NOMO-1 treated with dmso at 0.1 percent for 144 hours (cell line): ENCODE data around the gene CDC37.
"Not testable (repeated sequence)": the region's sequence is repeated elsewhere in the genome, so short reads cannot be mapped to it uniquely, and the experiment has no call there.

Experiments
- DNase-seq: peaks from one replicate; lab custom pipeline; 2025; ENCODE audit not compliant: unreplicated experiment; lab: John Stamatoyannopoulos, UW

CDC37 gene

GRCh38 chr19:10420444-10421239 lies 17.3 kb upstream of the CDC37 start, which contains the start of gene PDE4A:
Gene PDE4A (plus strand): TSS chr19:10420538. CDS start chr19:10420765, 227 bp downstream.
- no peak for DNase-seq

GRCh38 chr19:10419646-10420443 lies 16.5 kb upstream of the CDC37 start:
- no peak for DNase-seq

GRCh38 chr19:10419200-10419645 lies 15.9 kb upstream of the CDC37 start:
- no peak for DNase-seq

DNA sequence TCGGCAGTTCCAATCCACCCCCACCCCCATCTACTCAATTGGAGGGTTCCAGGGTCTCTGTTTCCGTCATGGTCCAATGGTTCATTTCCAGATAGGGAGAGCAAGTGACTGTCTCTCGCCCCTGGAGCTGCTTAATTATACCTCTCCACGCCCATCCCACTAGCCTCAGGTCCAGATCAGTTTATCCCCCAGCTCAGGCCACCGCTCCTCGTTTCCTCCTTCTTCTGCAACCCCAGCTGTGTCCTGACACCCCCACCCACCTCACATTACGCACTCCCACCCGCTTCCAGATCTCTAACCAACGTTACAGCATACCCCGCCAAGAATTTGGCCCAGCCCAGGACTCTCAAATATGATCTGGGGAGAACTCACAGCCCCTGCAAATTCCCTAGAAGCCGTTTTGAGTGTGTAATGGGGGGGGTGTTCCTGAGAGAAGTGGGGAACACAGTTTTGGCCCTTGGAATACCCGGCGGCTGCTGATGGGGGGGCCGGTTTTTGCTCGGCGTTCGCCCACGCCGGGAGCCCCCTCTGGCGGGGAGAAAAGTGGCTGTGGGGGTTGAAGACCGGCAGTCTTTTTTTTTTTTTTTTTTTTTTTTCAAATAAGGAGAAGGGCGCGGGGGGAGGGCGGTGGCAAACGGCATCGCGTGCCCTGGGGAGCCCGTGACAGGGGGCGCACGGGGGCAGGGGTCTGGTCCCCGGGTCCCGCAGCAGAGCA lies 15.3 kb upstream of the CDC37 start:
- DNase-seq: no peak

DNA sequence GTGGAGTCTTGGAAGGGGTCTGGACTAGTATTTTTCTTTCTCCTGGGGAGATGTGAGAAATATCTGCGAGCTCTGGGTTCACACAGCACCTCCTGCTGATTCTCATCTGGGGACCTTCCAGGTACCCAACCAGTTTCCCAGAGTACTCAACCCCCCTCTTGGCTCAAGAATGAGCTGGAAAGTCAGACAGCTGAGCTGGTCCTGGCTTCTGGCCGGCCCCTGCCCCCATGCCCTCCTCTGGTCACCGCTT lies 14.8 kb upstream of the CDC37 start:
- no peak for DNase-seq

DNA sequence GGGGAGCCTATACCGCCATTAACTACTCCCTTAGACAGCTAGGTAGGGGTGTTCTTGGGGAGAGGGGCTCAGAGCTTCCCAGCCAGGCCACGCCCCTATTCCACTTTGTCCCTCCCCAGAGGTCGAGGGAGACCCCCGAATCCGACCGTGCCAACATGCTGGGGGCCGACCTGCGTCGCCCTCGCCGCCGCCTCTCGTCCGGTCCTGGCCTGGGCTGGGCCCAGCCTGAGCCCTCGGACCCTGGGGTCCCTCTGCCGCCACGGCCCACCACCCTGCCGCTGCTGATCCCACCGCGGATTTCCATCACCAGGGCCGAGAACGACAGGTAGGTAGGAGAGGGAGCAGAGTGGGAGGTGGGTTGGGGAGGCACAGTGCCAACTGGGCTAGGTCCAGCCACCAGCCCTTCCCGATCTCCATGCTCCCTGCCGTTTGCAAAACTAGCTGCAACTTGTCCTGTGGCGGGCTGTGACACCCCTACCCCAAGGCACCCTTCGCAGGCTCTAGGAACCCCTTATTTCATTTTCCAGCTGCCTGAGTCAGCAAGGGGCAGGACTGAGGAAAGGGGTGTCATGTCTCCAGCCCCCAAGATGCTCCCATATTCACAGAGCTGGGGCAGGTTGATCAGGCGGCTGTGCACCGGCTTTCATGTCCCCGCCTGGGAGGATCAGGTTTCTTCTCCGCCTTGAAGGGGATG lies 14.3 kb upstream of the CDC37 start:
- no peak for DNase-seq

DNA sequence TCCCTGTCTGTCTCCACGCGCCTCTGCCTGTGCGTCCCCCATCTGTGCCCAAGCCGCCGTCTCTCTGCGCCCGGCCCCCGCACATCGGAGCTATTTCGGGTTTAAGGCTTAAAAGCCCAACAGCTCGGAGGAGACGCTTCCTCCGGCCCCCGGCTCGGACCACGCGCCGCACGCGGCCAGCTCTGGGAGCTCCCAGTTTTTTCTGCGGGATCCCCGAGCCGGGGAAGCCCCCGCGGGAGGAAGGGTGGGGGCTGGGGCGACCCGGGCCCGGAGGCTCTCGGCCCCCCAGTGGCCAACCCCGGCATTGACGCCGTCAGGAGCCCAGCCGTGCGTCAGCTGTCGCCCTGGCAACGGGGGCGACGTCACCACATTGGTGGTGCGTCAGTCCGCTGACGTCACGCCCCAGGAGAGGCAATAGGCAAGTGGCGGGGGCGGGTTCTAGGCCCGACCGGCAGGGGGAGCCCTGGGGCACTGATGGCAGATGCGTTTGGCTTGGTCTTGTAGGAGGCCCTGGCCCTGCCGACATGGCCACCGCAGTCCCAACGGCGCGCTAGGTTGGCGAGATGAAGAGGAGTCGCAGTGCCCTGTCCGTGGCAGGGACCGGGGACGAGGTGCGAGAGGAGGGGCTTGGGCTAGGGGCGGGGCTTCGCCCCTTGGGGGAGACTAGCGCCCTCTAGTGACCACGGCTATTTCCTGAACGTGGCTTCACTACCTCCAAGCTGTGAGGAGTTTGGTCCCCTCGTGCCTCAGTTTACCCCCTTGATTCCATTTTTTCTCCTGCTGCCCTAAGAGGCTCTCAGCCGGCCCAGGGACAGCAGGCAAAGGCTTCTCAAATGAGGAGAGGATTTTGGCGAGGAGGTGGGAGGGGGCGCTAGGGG lies 13.3 kb upstream of the CDC37 start:
- DNase-seq: peak; percentile 84

DNA sequence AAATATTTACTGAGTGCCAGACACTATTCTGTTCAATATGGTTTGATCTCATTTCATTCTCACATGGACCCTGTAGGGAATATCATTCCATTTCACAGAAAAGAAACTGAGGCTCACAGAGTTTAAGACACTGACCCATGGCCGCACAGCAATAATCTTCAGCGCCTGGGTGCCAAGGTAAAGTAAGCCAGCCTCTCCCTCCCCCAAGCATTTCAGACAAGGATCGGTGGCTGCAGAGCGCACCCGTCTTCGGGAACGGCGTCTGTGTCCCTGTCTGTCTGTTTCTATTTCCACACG lies 12.7 kb upstream of the CDC37 start:
- DNase-seq: no peak

- no peak for DNase-seq
These were observed 9.1 kb upstream of the CDC37 start for GRCh38 chr19:10412257-10412977.

GRCh38 chr19:10411224-10411623 lies 7.9 kb upstream of the CDC37 start:
- DNase-seq: not testable (repeated sequence)

DNA sequence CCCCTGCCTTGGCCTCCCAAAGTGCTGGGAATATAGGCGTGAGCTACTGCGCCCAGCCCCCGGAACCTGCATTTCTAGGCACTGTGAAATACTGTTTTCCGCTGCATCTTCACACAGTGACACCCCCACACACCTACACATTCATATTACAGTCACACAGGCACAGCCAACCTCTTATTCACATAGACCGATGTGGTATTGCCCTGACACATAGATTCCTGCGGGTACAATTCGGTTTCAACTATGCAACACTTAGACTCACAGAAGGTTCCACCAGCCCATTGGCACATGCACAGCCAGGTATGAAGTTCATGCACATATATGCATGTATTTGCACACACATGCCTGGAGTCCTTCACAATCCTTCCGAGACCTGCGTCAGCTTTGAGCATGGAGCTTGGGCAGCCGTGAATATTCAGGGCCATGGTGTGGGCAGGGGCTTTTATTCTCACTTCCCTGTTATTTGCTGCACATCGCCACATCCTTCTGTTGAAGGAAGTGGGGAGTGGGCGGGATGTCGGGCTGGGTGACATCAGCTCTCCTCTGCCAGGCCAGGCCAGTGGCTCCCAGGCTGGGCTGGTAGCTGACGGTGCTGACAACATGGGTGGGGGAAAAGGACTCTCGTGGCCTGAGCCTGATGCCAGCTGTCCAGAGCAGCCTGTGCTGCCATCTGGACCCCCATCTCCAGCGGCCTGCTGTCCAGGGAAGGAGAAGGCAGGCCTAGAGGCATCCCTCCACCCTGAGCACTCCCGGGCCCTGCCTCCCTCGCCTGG lies 5.4 kb upstream of the CDC37 start:
- DNase-seq: peak; percentile 47

GRCh38 chr19:10407096-10407495 lies 3.8 kb upstream of the CDC37 start:
- DNase-seq: no peak

DNA sequence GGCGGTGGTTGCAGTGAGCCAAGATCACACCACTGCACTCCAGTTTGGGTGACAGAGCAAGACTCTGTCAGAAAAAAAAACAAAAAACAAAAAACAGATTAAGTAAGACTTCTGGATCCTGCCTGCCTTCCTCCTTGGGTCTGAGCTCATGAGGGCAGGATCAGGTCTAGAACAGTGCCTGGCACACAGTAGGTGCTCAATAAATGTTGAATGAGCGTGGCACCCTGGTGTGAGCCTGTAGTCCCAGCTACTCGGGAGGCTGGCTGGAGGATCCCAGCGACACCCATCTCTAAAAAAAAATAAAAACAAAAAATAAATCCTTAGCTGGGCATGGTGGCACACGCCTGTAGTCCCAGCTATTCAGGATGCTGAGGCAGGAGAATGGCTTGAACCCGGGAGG lies 2.8 kb upstream of the CDC37 start:
- no peak for DNase-seq

DNA sequence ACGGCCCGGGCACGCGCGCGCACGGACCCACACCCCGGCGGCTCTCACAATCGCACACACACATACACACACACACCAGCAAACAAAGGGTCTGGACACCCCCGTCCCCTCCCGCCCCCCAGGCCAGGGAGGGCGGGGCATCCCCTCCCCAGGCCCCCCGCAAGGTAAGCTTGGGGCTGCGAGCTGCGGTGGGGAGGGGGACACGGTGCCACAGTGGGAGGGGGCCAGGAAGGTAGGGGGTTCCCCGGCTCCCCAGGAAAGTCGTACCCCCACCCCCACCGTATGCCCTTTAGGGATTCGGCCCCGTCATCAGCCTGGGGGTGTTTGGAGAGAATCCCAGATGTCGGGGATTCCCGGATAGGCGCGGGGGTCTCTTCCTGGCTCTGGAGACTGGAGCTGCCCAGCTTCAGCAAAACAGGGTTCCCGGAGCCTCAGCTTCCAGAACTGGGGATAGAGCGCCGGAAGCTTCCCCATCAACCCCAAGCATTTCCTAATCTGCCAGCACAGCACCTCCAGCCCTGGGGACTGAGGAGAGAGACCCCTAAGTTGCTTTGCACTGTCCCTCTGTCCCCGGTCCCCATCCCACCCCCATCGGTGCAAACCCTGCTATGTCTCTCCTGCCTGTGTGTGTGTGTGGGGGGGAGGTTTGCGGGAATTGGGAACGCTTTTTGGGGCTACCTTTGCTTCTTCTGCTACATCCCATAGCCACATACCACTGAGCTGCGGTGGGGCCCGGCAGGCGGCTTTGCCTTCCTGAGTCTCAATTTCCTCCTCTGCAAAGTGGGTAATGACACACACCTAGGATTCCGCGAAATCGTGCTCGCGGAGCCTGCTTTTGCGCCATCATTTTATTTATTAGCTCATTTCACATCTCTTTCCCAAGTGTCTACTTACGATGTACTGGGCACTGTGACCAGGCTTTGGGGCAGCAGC lies 1.8 kb upstream of the CDC37 start:
- DNase-seq: no peak

DNA sequence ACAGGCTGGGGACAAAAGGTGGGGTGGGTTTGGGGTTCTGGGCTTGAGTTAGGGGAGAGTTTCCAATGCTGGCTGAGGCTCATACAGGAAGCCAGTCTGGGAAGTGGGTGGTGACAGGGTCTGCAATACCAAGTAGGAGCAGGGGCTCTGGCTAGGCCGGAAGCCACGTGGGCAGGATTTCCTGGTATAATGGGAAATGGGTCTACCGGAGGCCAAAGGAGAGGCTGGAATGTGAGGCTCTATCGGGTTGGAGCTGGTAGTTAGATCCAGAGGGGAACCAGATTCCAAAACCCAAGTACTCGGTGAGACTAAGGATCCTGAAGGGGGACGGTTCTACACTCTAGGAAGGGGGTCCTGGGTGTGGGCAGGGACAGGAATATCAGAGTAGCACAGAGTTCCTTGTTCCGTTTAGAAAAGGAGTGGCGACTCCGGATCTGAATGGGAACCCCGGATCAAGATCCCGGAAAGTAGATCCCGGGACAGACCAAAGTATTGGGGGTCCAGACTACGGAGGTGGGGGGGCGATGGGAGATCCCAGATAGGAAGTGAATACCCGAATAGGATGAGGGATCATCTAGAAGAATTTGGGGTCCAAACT lies 802 bp downstream of the CDC37 start:
- no peak for DNase-seq

DNA sequence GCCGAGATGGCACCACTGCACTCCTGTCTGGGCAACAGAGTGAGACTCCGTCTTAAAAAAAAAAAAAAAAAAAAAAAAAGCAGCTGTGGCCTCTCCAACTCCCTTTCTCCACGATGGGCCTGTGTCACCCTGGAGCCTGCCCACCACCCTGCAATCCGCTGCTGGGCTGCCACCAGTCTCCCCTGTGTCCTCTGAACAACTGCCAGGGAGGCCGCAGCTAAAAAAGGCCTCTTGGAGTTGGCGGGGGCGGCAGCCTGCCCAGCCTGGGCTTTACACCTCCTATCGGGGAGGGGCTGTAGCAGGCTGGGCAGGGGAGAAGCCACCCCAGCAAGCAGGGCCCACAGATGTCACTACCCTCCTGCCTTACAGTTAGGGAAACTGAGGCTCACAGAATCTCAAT lies 3.5 kb downstream of the CDC37 start:
- DNase-seq: no peak

GRCh38 chr19:10399340-10399739 lies 4.0 kb downstream of the CDC37 start:
- not testable (repeated sequence) for DNase-seq

DNA sequence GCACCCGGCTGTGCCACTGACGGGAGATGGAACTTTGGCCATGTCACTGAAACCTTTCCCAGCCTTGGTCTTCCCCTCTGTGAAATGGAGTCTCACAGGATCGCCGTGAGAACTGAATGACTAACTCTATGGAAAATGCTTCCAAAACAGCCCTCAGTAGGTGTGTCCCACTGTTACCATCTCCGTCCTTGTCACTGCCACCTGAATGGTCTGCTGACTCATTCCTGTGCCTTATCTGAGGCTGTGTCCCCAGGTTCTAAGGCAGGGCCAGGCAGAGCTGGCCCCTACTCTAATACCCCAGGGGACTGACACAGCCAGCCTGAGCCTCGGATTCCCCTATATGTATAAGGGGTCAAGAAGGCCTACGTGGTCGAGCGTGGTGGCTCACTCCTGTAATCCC lies 4.5 kb downstream of the CDC37 start:
- no peak for DNase-seq
